Activated CD8-positive, alpha-beta memory T cell treated with anti-CD3 and anti-CD28 coated beads, Interleukin-2, amount 50 U/mL, for 24 hours (primary cell): ENCODE data around the gene ATXN1.

Experiments used
- DNase-seq: peaks from one replicate; pipeline ENCODE4 v3.0.0-alpha.2; 2020; ENCODE audit errors: extremely low read depth

Gene ATXN1

GRCh38 chr6:16438718-16439591, 322.3 kb downstream of the ATXN1 start:
- DNase-seq = no peak

GRCh38 chr6:16437984-16438383, 323.3 kb downstream of the ATXN1 start:
- DNase-seq = no peak

DNA sequence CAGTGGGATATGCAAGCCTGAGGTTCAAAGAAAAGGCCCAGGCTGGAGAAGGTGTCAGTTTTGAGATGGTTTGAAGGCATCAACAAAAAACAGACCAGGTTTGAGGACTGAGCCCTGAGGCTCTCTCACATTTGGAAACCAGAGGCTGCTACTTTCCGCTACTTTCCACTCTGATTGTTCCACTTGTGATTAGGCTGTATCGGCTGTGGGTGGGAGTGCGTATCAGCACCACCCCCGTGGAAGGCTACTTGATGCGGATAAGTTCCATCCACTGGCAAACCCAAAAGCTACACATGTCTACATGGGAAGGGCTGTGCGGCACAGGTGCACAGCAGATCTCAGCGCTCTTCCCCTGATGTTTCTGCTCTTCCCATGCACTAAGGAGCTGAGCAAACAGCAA, 324.2 kb downstream of the ATXN1 start:
- DNase-seq = no peak

- no peak for DNase-seq
Measured at GRCh38 chr6:16436550-16436949, 324.7 kb downstream of the ATXN1 start.

GRCh38 chr6:16434885-16435284, 326.4 kb downstream of the ATXN1 start:
- DNase-seq = no peak

GRCh38 chr6:16433338-16433890, 327.8 kb downstream of the ATXN1 start:
- no peak for DNase-seq

- no peak for DNase-seq
Measured at GRCh38 chr6:16432075-16433032, 328.9 kb downstream of the ATXN1 start.

DNA sequence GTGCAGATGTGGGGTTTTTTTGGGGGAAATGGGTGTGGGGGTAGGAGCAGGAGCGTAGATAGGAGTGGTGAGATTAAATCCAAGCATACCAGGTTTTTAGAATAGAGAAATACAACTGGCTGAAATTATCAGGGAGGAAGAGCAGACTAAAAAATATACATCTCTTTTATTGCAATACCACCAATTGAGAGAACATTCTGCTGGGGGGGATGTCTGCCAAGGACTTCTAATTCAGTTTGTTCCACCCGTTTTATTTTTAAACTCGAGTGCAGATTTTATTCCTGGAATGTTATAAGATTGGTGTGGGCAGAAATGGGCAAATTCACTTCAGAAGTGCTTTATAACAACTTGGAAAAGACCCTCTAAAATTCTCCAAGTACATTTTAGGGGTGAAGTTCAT, 330.2 kb downstream of the ATXN1 start:
- no peak for DNase-seq

- DNase-seq = no peak
Measured at GRCh38 chr6:16430391-16431089, 330.7 kb downstream of the ATXN1 start.

- no peak for DNase-seq
Measured at GRCh38 chr6:16429669-16430068, 331.6 kb downstream of the ATXN1 start.

GRCh38 chr6:16427124-16427523, 334.1 kb downstream of the ATXN1 start:
- DNase-seq = no peak

DNA sequence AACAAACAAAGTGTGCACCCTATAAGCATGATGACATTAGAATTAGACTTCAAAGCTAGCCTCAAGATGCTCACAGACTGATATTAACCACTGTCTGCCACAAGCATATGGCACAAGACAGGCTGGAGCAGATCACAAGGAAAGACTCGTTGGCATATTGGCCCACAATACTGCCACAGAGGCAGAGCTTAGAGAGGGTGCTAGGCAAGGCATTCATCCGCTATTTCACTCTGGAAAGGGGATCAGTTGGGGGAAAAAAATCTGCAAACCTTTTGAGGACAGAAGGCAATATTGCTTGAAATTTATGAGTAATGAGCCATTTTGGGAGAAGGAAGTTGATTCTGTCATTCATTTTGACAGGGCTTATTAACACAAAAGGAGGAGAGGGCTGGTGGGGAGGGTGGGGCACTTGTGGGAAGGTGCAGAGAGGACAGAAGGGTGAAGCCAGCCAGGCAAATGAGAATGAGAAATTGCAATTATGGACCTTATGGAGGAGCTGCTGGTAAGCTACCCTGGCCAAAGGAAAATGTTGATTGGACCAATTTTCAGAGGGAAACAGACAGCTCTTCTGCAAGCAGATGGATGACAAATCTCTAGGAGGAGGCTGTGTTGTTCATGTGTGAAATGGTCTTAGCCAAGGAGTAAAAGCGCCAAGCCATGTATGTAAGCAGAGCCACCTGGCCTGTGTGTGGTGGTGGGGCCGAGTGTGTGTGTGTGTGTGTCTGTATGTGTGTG, 335.2 kb downstream of the ATXN1 start:
- no peak for DNase-seq

- DNase-seq = no peak
Measured at GRCh38 chr6:16421462-16421960, 339.7 kb downstream of the ATXN1 start.

DNA sequence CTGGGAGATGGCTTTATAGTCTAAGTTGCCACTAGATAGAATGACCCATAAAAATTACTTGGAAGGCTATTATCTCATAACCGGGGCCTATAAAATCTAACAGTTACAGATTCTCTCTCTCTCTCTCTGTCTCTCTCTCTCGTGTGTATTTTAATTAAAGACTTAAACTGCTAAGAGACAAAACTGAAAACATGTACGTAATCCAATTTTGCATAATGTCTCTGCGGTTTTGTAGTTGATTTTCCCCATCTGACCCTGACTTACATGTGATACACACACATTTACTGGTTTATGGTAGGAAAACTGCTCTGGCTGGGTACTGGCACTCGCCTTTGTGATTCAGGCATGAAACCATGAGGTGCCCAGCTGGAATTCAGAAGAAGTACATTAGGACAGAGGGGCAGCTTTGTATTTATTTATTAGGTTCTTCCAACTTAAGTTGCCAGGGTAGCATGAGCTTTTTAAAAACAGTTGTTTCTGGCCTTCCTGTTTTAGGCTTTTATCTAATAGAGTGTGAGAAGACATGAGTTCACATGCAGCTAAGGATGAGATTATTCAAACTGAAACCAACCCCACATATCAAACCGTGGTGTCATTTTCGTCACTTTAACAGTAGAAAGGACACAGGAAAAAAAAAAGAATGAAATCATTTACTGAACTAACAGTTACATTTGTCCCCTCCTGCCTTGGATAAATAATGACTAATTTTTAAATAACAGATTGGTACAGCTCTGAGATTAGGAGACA, 340.4 kb downstream of the ATXN1 start:
- DNase-seq = no peak

- no peak for DNase-seq
Measured at GRCh38 chr6:16420337-16420714, 340.9 kb downstream of the ATXN1 start.

GRCh38 chr6:16419636-16420336, 341.5 kb downstream of the ATXN1 start:
- no peak for DNase-seq

GRCh38 chr6:16418151-16418550, 343.1 kb downstream of the ATXN1 start:
- DNase-seq = no peak

DNA sequence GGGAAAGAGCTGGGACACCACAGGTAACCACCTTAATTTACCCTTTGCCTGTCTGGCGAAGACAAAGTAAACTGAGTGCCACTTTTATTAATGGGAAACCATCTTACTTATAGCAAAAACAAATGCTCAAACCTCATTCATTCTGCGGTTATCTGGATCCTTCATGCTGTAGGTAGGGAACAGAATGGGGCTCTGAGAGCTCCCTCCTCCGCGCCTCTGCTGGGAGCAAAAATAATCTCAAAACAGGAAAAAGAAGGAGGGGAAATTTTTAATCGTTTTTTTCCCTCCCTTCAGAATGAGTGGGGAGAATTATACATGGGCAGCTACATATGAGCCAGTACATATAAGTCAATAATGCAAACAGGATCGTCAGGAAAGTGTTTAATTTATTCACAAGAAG, 345.6 kb downstream of the ATXN1 start:
- no peak for DNase-seq

GRCh38 chr6:16414205-16414604, 347.1 kb downstream of the ATXN1 start:
- no peak for DNase-seq

GRCh38 chr6:16413399-16413798, 347.9 kb downstream of the ATXN1 start:
- DNase-seq = no peak
